HEK293T (cell line): ENCODE results near the gene COL5A1.

Experiments
- CTCF ChIA-PET: fragments of 350-600 bp; formaldehyde crosslinking; extraction: SDS; loops from one replicate; lab custom pipeline; 2021; ENCODE audit warnings: antibody characterized with exemption, inconsistent platforms; lab: Yijun Ruan, JAX
- POLR2A ChIA-PET: fragments of 350-600 bp; formaldehyde crosslinking; extraction: SDS; loops from one replicate; lab custom pipeline; 2020; ENCODE audit warnings: antibody characterized with exemption, inconsistent platforms; lab: Yijun Ruan, JAX
- DNase-seq: peaks from one replicate; pipeline ENCODE4 v3.0.0; 2012; ENCODE audit warnings: mixed read lengths; ENCODE audit errors: extremely low spot score
- ARNT ChIP-seq: fragments of 450-650 bp; IDR thresholded peaks from 2 replicates; pipeline ENCODE4 v1.6.1; 2017; ENCODE audit warnings: mild to moderate bottlenecking
- BHLHE40 ChIP-seq: fragments of 450-650 bp; IDR thresholded peaks from 2 replicates; pipeline ENCODE4 v1.6.1; 2016; ENCODE audit warnings: mild to moderate bottlenecking, moderate library complexity, borderline replicate concordance
- CTBP1 ChIP-seq: fragments of 450-650 bp; IDR thresholded peaks from 2 replicates; pipeline ENCODE4 v1.6.1; 2016; ENCODE audit warnings: borderline replicate concordance
- ELF4 ChIP-seq: fragments of 450-650 bp; IDR thresholded peaks from 2 replicates; pipeline ENCODE4 v1.6.1; 2017; ENCODE audit warnings: antibody characterized with exemption
- FOXA1 ChIP-seq: fragments of 450-650 bp; IDR thresholded peaks from 2 replicates; pipeline ENCODE4 v1.6.1; 2016; ENCODE audit warnings: mild to moderate bottlenecking
- FOXK2 ChIP-seq: fragments of 450-650 bp; IDR thresholded peaks from 2 replicates; pipeline ENCODE4 v1.6.1; 2016; ENCODE audit warnings: mild to moderate bottlenecking
- FOXM1 ChIP-seq: fragments of 450-650 bp; IDR thresholded peaks from 2 replicates; pipeline ENCODE4 v1.6.1; 2017; ENCODE audit warnings: mild to moderate bottlenecking, borderline replicate concordance
- HDGF ChIP-seq: fragments of 450-650 bp; IDR thresholded peaks from 2 replicates; pipeline ENCODE4 v1.6.1; 2017; ENCODE audit warnings: antibody characterized with exemption, borderline replicate concordance
- L3MBTL2 ChIP-seq: fragments of 450-650 bp; conservative IDR thresholded peaks from 2 replicates; pipeline ENCODE4 v1.6.1; 2016; ENCODE audit warnings: mild to moderate bottlenecking
- LEF1 ChIP-seq: fragments of 450-650 bp; IDR thresholded peaks from 2 replicates; pipeline ENCODE4 v1.6.1; 2017; ENCODE audit warnings: mild to moderate bottlenecking, borderline replicate concordance
- NFRKB ChIP-seq: fragments of 450-650 bp; IDR thresholded peaks from 2 replicates; pipeline ENCODE4 v1.6.1; 2016; ENCODE audit warnings: mild to moderate bottlenecking, moderate library complexity
- PKNOX1 ChIP-seq: fragments of 450-650 bp; IDR thresholded peaks from 2 replicates; pipeline ENCODE4 v1.6.1; 2016
- SP1 ChIP-seq: fragments of 450-650 bp; IDR thresholded peaks from 2 replicates; pipeline ENCODE4 v1.6.1; 2017
- SUZ12 ChIP-seq: fragments of 450-650 bp; IDR thresholded peaks from 2 replicates; pipeline ENCODE4 v1.6.1; 2016; ENCODE audit warnings: mild to moderate bottlenecking
- TARDBP ChIP-seq: fragments of 450-650 bp; IDR thresholded peaks from 2 replicates; pipeline ENCODE4 v1.6.1; 2016
- ZNF384 ChIP-seq: fragments of 450-650 bp; IDR thresholded peaks from 2 replicates; pipeline ENCODE4 v1.6.1; 2016

The COL5A1 gene

GRCh38 chr9:134773842-134774241, 132.2 kb downstream of the COL5A1 start:
- no peak for DNase-seq
- CTCF ChIA-PET, result no interaction called here
- TF ChIP-seq SP1 (no peak), CTBP1 (no peak), NFRKB (no peak)
- POLR2A ChIA-PET, result no interaction called here

GRCh38 chr9:134774410-134774809, 132.8 kb downstream of the COL5A1 start:
- ChIA-PET CTCF (no interaction called here), POLR2A (no interaction called here)
- no peak for DNase-seq
- no peak for TF ChIP-seq ZNF384
- no peak for TF ChIP-seq LEF1
- no peak for TF ChIP-seq SP1
- no peak for TF ChIP-seq SUZ12

GRCh38 chr9:134775081-134775951, 133.7 kb downstream of the COL5A1 start:
- CTCF ChIA-PET, result no interaction called here
- no peak for TF ChIP-seq FOXK2
- no peak for TF ChIP-seq CTBP1
- no peak for TF ChIP-seq SUZ12
- TF ChIP-seq NFRKB, result no peak
- TF ChIP-seq LEF1, result no peak
- TF ChIP-seq FOXM1, result no peak
- TF ChIP-seq ARNT, result no peak
- no peak for TF ChIP-seq SP1
- TF ChIP-seq PKNOX1, result no peak
- TF ChIP-seq ELF4, result no peak
- TF ChIP-seq BHLHE40, result no peak
- no peak for TF ChIP-seq FOXA1
- TF ChIP-seq HDGF, result no peak
- TF ChIP-seq L3MBTL2, result no peak
- TF ChIP-seq TARDBP, result no peak
- no peak for TF ChIP-seq ZNF384
- POLR2A ChIA-PET, result no interaction called here
- DNase-seq, result no peak

DNA sequence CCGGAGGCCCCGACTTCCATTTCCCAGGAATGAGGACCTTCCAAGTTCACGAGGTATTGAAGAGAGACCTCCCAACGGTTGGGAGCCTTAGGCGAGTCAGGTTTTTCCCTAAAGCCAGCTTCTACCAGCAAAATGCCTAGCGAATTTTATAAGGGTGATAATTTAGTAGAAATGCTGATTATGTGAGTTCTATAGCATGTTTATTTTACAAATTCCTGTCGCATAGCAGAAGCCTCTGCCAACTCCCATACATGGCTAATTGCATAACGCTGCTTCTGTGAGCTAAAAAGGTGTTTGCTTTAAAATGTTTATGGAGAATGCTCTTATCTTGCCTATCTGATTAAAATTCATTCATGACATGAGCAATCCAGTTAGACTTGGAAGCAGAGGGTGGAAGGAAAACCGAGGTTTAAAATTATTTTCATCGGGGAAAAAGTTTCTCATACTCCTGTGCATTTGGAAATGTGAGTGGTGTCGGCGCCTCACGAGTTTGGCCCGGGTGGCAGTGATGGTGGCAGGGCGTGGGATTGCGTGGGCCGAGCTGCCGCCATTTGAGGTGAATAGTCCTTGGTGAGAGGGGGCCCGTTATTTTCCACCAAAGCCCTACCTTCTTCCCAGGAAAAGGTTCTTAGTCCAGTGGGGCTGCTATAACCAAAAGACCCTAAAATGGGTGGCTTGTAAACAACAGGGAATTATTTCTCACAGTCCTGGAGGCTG, 134.6 kb downstream of the COL5A1 start:
- no peak for DNase-seq
- ChIA-PET POLR2A (no interaction called here), CTCF (no interaction called here)
- TF ChIP-seq SP1, result no peak
- no peak for TF ChIP-seq FOXM1
- TF ChIP-seq L3MBTL2, result no peak
- TF ChIP-seq SUZ12, result no peak
- no peak for TF ChIP-seq LEF1
- TF ChIP-seq ELF4, result no peak
- TF ChIP-seq HDGF, result no peak
- no peak for TF ChIP-seq CTBP1
- no peak for TF ChIP-seq FOXA1
- TF ChIP-seq ZNF384, result no peak
- TF ChIP-seq BHLHE40, result no peak
- TF ChIP-seq NFRKB, result no peak
- TF ChIP-seq TARDBP, result no peak
- no peak for TF ChIP-seq ARNT
- TF ChIP-seq PKNOX1, result no peak
- TF ChIP-seq FOXK2, result no peak

- ChIA-PET POLR2A (no interaction called here), CTCF (no interaction called here)
- TF ChIP-seq BHLHE40, result no peak
- no peak for TF ChIP-seq L3MBTL2
- no peak for TF ChIP-seq FOXA1
- TF ChIP-seq SUZ12, result no peak
- TF ChIP-seq PKNOX1, result no peak
- TF ChIP-seq ARNT, result no peak
- no peak for TF ChIP-seq LEF1
- TF ChIP-seq TARDBP, result no peak
- TF ChIP-seq CTBP1, result no peak
- no peak for TF ChIP-seq ELF4
- no peak for TF ChIP-seq FOXK2
- TF ChIP-seq HDGF, result no peak
- no peak for TF ChIP-seq NFRKB
- no peak for TF ChIP-seq FOXM1
- no peak for TF ChIP-seq ZNF384
- TF ChIP-seq SP1, result no peak
- DNase-seq, result no peak
Measured at GRCh38 chr9:134777153-134777552, 135.6 kb downstream of the COL5A1 start.

GRCh38 chr9:134778156-134778555, 136.6 kb downstream of the COL5A1 start:
- CTCF ChIA-PET, result interaction anchor here (0.6 to 1.4 kb wide), 6 partner anchors 9 to 89 kb away, joined by 3 to 4 read pairs (median 3); no protein-coding TSS in a partner anchor
- TF ChIP-seq ARNT, result no peak
- TF ChIP-seq ZNF384, result no peak
- no peak for TF ChIP-seq HDGF
- no peak for TF ChIP-seq SP1
- no peak for TF ChIP-seq LEF1
- no peak for TF ChIP-seq CTBP1
- no peak for TF ChIP-seq L3MBTL2
- no peak for TF ChIP-seq NFRKB
- TF ChIP-seq BHLHE40, result no peak
- TF ChIP-seq TARDBP, result no peak
- TF ChIP-seq FOXM1, result no peak
- no peak for TF ChIP-seq PKNOX1
- no peak for TF ChIP-seq ELF4
- TF ChIP-seq FOXA1, result no peak
- POLR2A ChIA-PET, result no interaction called here
- DNase-seq, result no peak
